A172 (cell line): ENCODE data around the gene OR11H7. TPM values are rescaled to one million over a fixed set of nuclear protein-coding genes. Genes with fewer than 3 reads are reported as not detected.
"Not testable (repeated sequence)": the region's sequence is repeated elsewhere in the genome, so short reads cannot be mapped to it uniquely, and the experiment has no call there.

ENCODE experiments used
- DNase-seq: peaks from one replicate; pipeline ENCODE4 v3.0.0-alpha.2; 2015; ENCODE audit warnings: low spot score
- total RNA-seq: library from RNA; depleted of rRNA; stranded (reverse); fragments of >200 nt; shearing (Covaris generic); gene quantifications from 2 replicates; pipeline ENCODE4 v1.2.3, GENCODE V29; 2014; rRNA removed

The OR11H7 gene
- total RNA-seq, 1 experiment from 2014 or later = not detected

GRCh38 chr14:20278414-20278813 is 49.6 kb downstream of the OR11H7 start:
- DNase-seq = no peak

- not testable (repeated sequence) for DNase-seq
Observed at GRCh38 chr14:20280265-20280664, 51.5 kb downstream of the OR11H7 start.

Other genes starting within 250 kb of the OR11H7 start
- gene OR4Q2, start 226.8 kb upstream of the OR11H7 start, total RNA-seq = not detected in 2 replicates
- not detected in 2 replicates for gene OR4K14, start 209.7 kb upstream of the OR11H7 start, total RNA-seq
- not detected in 2 replicates for gene OR4K13, start 192.9 kb upstream of the OR11H7 start, total RNA-seq
- gene OR4L1, start 168.9 kb upstream of the OR11H7 start, total RNA-seq = not detected in 2 replicates
- gene OR4K17, start 118.2 kb upstream of the OR11H7 start, total RNA-seq = not detected in 2 replicates
- gene OR4N5, start 90.2 kb upstream of the OR11H7 start, total RNA-seq = not detected in 2 replicates
- not detected in 2 replicates for gene OR11G2, start 38.1 kb upstream of the OR11H7 start, total RNA-seq
- gene OR11H6, start 5.3 kb upstream of the OR11H7 start, total RNA-seq = not detected in 2 replicates
- not detected in 2 replicates for gene OR11H4, start 10.3 kb downstream of the OR11H7 start, total RNA-seq
- 10.6 and 16.8 TPM in 2 replicates for gene TTC5, start 77.0 kb downstream of the OR11H7 start, total RNA-seq
- gene CCNB1IP1, start 104.3 kb downstream of the OR11H7 start, total RNA-seq = 28.6 and 30.3 TPM in 2 replicates
- 17.5 and 20.1 TPM in 2 replicates for gene PARP2, start 114.7 kb downstream of the OR11H7 start, total RNA-seq
- 4.8 and 9.0 TPM in 2 replicates for gene TEP1, start 184.5 kb downstream of the OR11H7 start, total RNA-seq
- not detected in 2 replicates for gene KLHL33, start 207.2 kb downstream of the OR11H7 start, total RNA-seq
- 33.2 and 54.4 TPM in 2 replicates for gene OSGEP, start 225.8 kb downstream of the OR11H7 start, total RNA-seq
- gene APEX1, start 226.2 kb downstream of the OR11H7 start, total RNA-seq = 96.7 and 99.1 TPM in 2 replicates
- gene PIP4P1, start 232.5 kb downstream of the OR11H7 start, total RNA-seq = 13.5 and 18.7 TPM in 2 replicates
- 41.8 and 43.5 TPM in 2 replicates for gene PNP, start 240.4 kb downstream of the OR11H7 start, total RNA-seq